LNCaP clone FGC (cell line): ENCODE data around the gene ECM1.

ENCODE experiments used
- DNase-seq: peaks from one replicate; pipeline ENCODE4 v3.0.0-alpha.2; 2011; ENCODE audit warnings: low read depth
- H3K4me3 ChIP-seq: 2 replicates; pipeline ENCODE4 v1.5.1; 2011; ENCODE audit warnings: mild to moderate bottlenecking, low read depth, low read length, control low read depth
- CTCF ChIP-seq: IDR thresholded peaks from 2 replicates; pipeline ENCODE4 v1.5.1; 2012; ENCODE audit warnings: mild to moderate bottlenecking; ENCODE audit not compliant: control insufficient read depth, insufficient read depth; ENCODE audit errors: extremely low read depth

The ECM1 gene

GRCh38 chr1:150561254-150561973 lies 53.5 kb downstream of the ECM1 start:
- peak overlapping the region; percentile 51 for H3K4me3 ChIP-seq
- peak; percentile 32 for TF ChIP-seq CTCF

GRCh38 chr1:150561974-150562445 lies 54.1 kb downstream of the ECM1 start:
- TF ChIP-seq CTCF: no peak
- H3K4me3 ChIP-seq: peak overlapping the region; percentile 51
- peak; percentile 83 for DNase-seq

More at GRCh38 chr1:150561254-150561973, 53.5 kb downstream of the ECM1 start:
- DNase-seq: peak; percentile 92

- no peak overlapping the region for H3K4me3 ChIP-seq
- no peak for DNase-seq
- TF ChIP-seq CTCF: no peak
These were observed 54.8 kb downstream of the ECM1 start for GRCh38 chr1:150562446-150563339.
